ENCODE data around the gene ORAI2.
"Not testable (repeated sequence)": the region's sequence is repeated elsewhere in the genome, so short reads cannot be mapped to it uniquely, and the experiment has no call there.

The ORAI2 gene

GRCh38 chr7:102433219-102434038, at the start of gene ORAI2:
Gene ORAI2 (plus strand): TSS chr7:102433575. CDS start chr7:102438957, 5,382 bp downstream.
- peak; percentile 85 to 88 for DNase-seq

- no peak for DNase-seq
Observed at GRCh38 chr7:102387064-102387463, 46.3 kb upstream of the ORAI2 start.

- no peak for DNase-seq
Observed at GRCh38 chr7:102389810-102390209, 43.6 kb upstream of the ORAI2 start.

GRCh38 chr7:102390697-102391484, 42.5 kb upstream of the ORAI2 start:
- DNase-seq = peak; percentile 75 to 79

- no peak for DNase-seq
Observed at GRCh38 chr7:102392330-102392729, 41.0 kb upstream of the ORAI2 start.

- DNase-seq = no peak
Observed at GRCh38 chr7:102393467-102393866, 39.9 kb upstream of the ORAI2 start.

- no peak for DNase-seq
Observed at GRCh38 chr7:102395592-102395872, 37.8 kb upstream of the ORAI2 start.

- peak; percentile 80 to 85 for DNase-seq
Observed at GRCh38 chr7:102395873-102396709, 37.3 kb upstream of the ORAI2 start, which contains the start of gene PRKRIP1. Gene PRKRIP1 (plus strand): TSS chr7:102396363. CDS start chr7:102396412, 49 bp downstream.

- DNase-seq = no peak
Observed at GRCh38 chr7:102396710-102397019, 36.7 kb upstream of the ORAI2 start.

- no peak for DNase-seq
Observed at GRCh38 chr7:102398543-102398942, 34.8 kb upstream of the ORAI2 start.

GRCh38 chr7:102400360-102400759, 33.0 kb upstream of the ORAI2 start:
- DNase-seq = no peak

GRCh38 chr7:102403563-102403962, 29.8 kb upstream of the ORAI2 start:
- DNase-seq = no peak

GRCh38 chr7:102404005-102404861, 29.1 kb upstream of the ORAI2 start:
- peak in 1 of 2 experiments; percentile 40 for DNase-seq

- not testable (repeated sequence) for DNase-seq
Observed at GRCh38 chr7:102404862-102405188, 28.6 kb upstream of the ORAI2 start.

GRCh38 chr7:102407910-102408309, 25.5 kb upstream of the ORAI2 start:
- no peak for DNase-seq

- not testable (repeated sequence) for DNase-seq
Observed at GRCh38 chr7:102408530-102408929, 24.8 kb upstream of the ORAI2 start.

GRCh38 chr7:102409340-102409739, 24.0 kb upstream of the ORAI2 start:
- DNase-seq = no peak

GRCh38 chr7:102410123-102410522, 23.3 kb upstream of the ORAI2 start:
- no peak for DNase-seq

- DNase-seq = no peak
Observed at GRCh38 chr7:102410918-102411317, 22.5 kb upstream of the ORAI2 start.

- peak; percentile 43 to 55 for DNase-seq
Observed at GRCh38 chr7:102412548-102412947, 20.8 kb upstream of the ORAI2 start.

- DNase-seq = no peak
Observed at GRCh38 chr7:102413091-102413490, 20.3 kb upstream of the ORAI2 start.

GRCh38 chr7:102413611-102414010, 19.8 kb upstream of the ORAI2 start:
- DNase-seq = no peak
